ENCODE results near the gene ILDR1. TPM values are rescaled to one million over a fixed set of nuclear protein-coding genes. Genes with fewer than 3 reads are reported as not detected.

The ILDR1 gene
- total and polyA plus RNA-seq, 2 of the 4 experiments (the other 2 are of a cell fraction), result not detected

- CTCF ChIA-PET, result no interaction called here
Measured at GRCh38 chr3:121943431-121943830, 78.6 kb downstream of the ILDR1 start.

More at GRCh38 chr3:121943431-121943830, 78.6 kb downstream of the ILDR1 start:
- no peak overlapping the region for H3K56ac ChIP-seq (ENCODE audit: extremely low read depth, insufficient read depth, low read length)
- H2AK9ac ChIP-seq (replicated peaks; ENCODE audit: low read depth, low read length, poor library complexity), result no peak overlapping the region
- H3K27ac ChIP-seq (ENCODE audit: insufficient read depth, low read length), result no peak overlapping the region
- H2BK20ac ChIP-seq (ENCODE audit: low read depth, low read length), result no peak overlapping the region
- no peak overlapping the region for H2AFZ ChIP-seq (replicated peaks; ENCODE audit: low read length, poor library complexity)
- H3K23ac ChIP-seq (ENCODE audit: low read depth, low read length), result no peak overlapping the region
- H4K8ac ChIP-seq (ENCODE audit: low read depth in 2 of 2, low read length in 2 of 2), result no peak overlapping the region
- H3K4me2 ChIP-seq (ENCODE audit: low read depth, low read length), result no peak overlapping the region
- no peak overlapping the region for H3K9ac ChIP-seq (ENCODE audit: low read depth, low read length)
- POLR2A ChIA-PET (ENCODE audit: unreplicated experiment), result no interaction called here
- DNase-seq (no peak), ATAC-seq (ENCODE audit: low read depth) (no peak)
- H3K4me1 ChIP-seq (ENCODE audit: control insufficient read depth, insufficient read depth, low read length), result no peaks in the 10 kb centered on the region
- no peak overlapping the region for H2AK5ac ChIP-seq (ENCODE audit: low read depth, low read length)
- dilution Hi-C loops (cut with HindIII; ENCODE audit: low sequenced_read_pairs, unreplicated experiment), result no loop called here
- no peak overlapping the region for H4K5ac ChIP-seq (ENCODE audit: low read depth, low read length)
- intact Hi-C loops (cut with micrococcal nuclease), result no loop called here
- H3K4ac ChIP-seq (ENCODE audit: low read depth, low read length), result no peak overlapping the region
- in situ Hi-C loops (cut with MboI; ENCODE audit: low sequenced_read_pairs), result no loop called here
- H3K14ac ChIP-seq (replicated peaks; ENCODE audit: low read depth, low read length), result no peak overlapping the region
- H4K91ac ChIP-seq (ENCODE audit: insufficient read depth, low read depth, low read length), result no peak overlapping the region
- TF ChIP-seq ELK1 (IDR thresholded peaks at IDR 0.05; ENCODE audit: borderline replicate concordance, low read depth, low read length) (no peak), BHLHE40 (IDR thresholded peaks at IDR 0.05; ENCODE audit: low read depth, low read length) (no peak), RFX5 (IDR thresholded peaks at IDR 0.05; ENCODE audit: low read depth, low read length) (no peak), CHD1 (IDR thresholded peaks at IDR 0.05; ENCODE audit: low read depth, low read length) (no peak), RAD21 (IDR thresholded peaks at IDR 0.05; ENCODE audit: low read length) (no peak), FOS (IDR thresholded peaks at IDR 0.05; ENCODE audit: low read depth, low read length) (no peak), RCOR1 (IDR thresholded peaks at IDR 0.05; ENCODE audit: insufficient replicate concordance, low read length) (no peak), MXI1 (IDR thresholded peaks at IDR 0.05; ENCODE audit: borderline replicate concordance, low read depth, low read length) (no peak), MAFK (IDR thresholded peaks at IDR 0.05; ENCODE audit: low read depth, low read length) (no peak), NFE2L2 (IDR thresholded peaks at IDR 0.05; ENCODE audit: low read depth, low read length) (no peak), USF2 (IDR thresholded peaks at IDR 0.05; ENCODE audit: low read depth, low read length) (no peak), CTCF (conservative IDR thresholded peaks at IDR 0.05; ENCODE audit: low read depth, low read length) (no peak), MAZ (IDR thresholded peaks at IDR 0.05; ENCODE audit: borderline replicate concordance, low read depth, low read length) (no peak), CEBPB (IDR thresholded peaks at IDR 0.05; ENCODE audit: low read depth, low read length) (no peak), POLR2A (IDR thresholded peaks at IDR 0.05; ENCODE audit: low read depth, low read length) (no peak), SMC3 (IDR thresholded peaks at IDR 0.05; ENCODE audit: low read depth, low read length) (no peak)
- BruUV-seq (replicated peaks), result no TSS peak
- no peaks in the 10 kb centered on the region for H4K20me1 ChIP-seq (ENCODE audit: insufficient read depth, low read length)
- no peaks in the 10 kb centered on the region for H3K27me3 ChIP-seq (ENCODE audit: control insufficient read depth, insufficient read depth, low read length)
- H3K36me3 ChIP-seq (ENCODE audit: control insufficient read depth, insufficient read depth, low read length), result no peaks in the 10 kb centered on the region
- H2BK5ac ChIP-seq (ENCODE audit: low read depth, low read length, poor library complexity, severe bottlenecking), result no peak overlapping the region
- H2BK120ac ChIP-seq (ENCODE audit: low read depth, low read length), result no peak overlapping the region
- no peak overlapping the region for H3K18ac ChIP-seq (ENCODE audit: low read depth, low read length)
- H3K9me3 ChIP-seq (ENCODE audit: control insufficient read depth, insufficient read depth, low read length), result no peaks in the 10 kb centered on the region
- H3K79me1 ChIP-seq (ENCODE audit: low read depth in 1 of 2, low read length in 2 of 2), result no peaks in the 10 kb centered on the region
- no peak overlapping the region for H2BK15ac ChIP-seq (ENCODE audit: low read depth, low read length)
- no peak overlapping the region for H3K4me3 ChIP-seq (ENCODE audit: insufficient read depth, low read depth, low read length)
- no peaks in the 10 kb centered on the region for H3K9me1 ChIP-seq (ENCODE audit: insufficient read depth, low read length)
